Measurements from ENCODE around the gene DMWD.
A peak's percentile ranks its signal among the peaks of the same experiment; 100 is the strongest.

The DMWD gene

DNA sequence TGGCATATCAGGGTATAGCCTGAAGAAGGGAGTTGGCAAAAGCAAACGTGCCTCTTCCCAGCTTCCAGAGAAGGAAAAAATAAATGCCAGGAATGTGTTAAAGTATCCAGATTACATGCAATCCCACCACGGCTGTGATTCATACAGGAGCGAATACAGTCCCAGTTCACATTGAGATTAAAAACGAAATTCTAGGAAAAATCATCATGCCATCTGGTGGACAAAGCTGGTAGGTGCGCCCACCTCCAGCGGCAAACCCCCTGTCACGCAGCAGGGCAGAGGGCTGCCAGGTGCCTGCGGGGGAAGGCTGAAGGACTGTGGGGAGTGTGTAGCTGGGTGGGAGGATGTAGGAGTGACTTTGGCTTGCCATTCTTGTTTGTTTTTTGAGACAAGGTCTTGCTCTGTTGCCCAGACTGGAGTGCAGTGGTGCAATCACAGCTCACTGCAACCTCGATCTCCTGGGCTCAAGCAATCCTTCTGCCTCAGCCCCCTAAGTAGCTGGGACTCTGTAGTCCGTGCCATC is 6.4 kb upstream of the DMWD start:
- FAIRE-seq (peak; percentile 89), DNase-seq (ENCODE audit: insufficient read length, low spot score) (peak; percentile 70)
- TF ChIP-seq, protein P1, sequence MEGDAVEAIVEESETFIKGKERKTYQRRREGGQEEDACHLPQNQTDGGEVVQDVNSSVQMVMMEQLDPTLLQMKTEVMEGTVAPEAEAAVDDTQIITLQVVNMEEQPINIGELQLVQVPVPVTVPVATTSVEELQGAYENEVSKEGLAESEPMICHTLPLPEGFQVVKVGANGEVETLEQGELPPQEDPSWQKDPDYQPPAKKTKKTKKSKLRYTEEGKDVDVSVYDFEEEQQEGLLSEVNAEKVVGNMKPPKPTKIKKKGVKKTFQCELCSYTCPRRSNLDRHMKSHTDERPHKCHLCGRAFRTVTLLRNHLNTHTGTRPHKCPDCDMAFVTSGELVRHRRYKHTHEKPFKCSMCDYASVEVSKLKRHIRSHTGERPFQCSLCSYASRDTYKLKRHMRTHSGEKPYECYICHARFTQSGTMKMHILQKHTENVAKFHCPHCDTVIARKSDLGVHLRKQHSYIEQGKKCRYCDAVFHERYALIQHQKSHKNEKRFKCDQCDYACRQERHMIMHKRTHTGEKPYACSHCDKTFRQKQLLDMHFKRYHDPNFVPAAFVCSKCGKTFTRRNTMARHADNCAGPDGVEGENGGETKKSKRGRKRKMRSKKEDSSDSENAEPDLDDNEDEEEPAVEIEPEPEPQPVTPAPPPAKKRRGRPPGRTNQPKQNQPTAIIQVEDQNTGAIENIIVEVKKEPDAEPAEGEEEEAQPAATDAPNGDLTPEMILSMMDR (IDR thresholded peaks at IDR 0.05; ENCODE audit: insufficient read depth, missing control alignments): peak; percentile 72

DNA sequence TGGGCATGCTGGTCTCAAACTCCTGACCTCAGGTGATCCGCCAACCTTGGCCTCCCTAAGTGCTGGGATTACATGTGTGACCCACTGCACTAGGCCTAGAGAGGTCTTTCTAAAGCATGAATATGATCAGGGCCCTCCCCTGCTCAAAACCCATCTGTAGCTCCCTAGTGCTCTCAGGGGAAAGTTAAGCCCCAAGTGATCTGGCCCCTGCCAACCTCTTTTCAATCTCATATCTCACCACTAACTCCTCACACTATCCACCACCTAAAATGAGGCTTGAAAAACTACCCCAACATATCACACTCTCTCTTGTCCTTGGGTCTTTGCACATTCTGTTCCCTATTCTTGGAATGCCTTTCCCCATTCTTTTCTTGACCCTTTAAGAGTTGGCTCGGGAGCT is 2.0 kb upstream of the DMWD start:
- DNase-seq (ENCODE audit: insufficient read length, low spot score) (no peak), FAIRE-seq (no peak)
- TF ChIP-seq, protein P1 (IDR thresholded peaks at IDR 0.05; ENCODE audit: insufficient read depth, missing control alignments): no peak

DNA sequence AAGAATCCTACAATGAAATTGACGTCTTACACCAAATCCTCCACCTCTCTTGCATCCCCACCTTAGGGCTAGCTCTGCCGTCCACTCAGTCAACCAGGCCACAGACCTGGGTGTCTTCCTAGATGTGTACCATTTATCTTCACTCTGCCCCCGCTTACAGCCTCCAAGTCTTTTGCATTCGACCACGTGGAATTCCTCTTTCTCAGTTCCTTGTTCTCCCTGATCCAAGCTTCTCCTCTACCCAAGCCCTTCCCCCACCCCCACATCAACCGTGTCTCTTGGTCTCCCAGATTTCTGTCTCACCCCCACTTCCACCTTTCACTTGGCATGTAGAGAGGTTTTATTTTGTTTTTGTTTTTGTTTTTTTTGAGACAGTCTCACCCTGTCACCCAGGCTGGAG is 1.2 kb upstream of the DMWD start:
- DNase-seq (ENCODE audit: insufficient read length, low spot score): no peak
- TF ChIP-seq, protein P1 (IDR thresholded peaks at IDR 0.05; ENCODE audit: insufficient read depth, missing control alignments): no peak
- no peak for FAIRE-seq

DNA sequence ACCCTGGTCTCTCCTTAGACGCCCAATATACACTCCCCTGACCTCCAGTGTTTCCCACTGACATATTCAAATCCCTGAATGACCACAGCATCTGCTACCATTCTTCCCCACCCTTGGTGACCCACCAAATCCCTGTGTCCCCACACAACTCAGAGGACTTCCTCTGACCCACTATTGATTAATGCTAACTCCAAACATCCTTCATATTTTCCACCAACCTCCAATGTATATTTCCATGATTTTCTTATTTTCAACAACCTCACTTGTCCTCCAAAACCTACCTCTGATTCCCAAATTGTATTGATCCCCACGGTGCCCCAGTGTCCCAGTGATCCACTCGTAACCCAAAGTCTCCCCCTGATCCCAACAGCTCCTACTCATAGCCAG is 526 bp upstream of the DMWD start:
- DNase-seq (ENCODE audit: insufficient read length, low spot score): no peak
- TF ChIP-seq, protein P1 (IDR thresholded peaks at IDR 0.05; ENCODE audit: insufficient read depth, missing control alignments): no peak
- FAIRE-seq: no peak

DNA sequence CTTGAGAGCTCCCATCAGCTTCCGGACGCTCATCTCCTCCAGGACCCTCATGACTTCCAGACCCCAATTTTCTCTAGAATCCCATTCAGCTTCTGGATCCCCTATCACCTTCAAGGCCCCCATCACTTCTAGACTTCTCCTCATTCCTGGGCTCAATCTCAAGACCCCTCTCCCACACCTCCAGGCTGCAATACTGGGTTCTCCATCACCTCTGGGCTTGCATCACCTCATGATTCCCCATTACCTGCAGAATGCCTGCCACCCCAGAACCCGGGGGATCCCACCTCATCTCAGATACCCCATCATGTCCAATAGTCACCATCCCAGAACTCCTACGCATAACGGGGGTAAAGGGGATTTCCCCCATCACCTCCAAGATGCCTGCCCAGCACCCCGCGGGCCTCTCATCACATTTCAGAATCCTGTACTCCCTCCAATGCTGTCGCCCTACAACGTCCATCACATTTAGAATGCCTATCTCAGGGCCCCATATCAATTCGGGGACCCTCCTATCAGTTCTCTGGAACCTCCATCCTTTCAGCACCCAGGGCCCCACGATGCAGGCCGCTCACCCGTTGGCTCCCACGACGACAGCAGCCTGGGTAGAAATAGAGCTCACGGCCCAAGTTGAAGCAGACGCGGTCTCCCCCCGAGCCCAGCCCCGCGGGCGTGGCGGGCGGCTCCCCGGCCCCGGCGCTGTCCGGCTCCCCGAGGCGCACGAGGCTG is 738 bp downstream of the DMWD start:
- no peak for DNase-seq (ENCODE audit: insufficient read length, low spot score)
- TF ChIP-seq, protein P1 (IDR thresholded peaks at IDR 0.05; ENCODE audit: insufficient read depth, missing control alignments): no peak
- no peak for FAIRE-seq

DNA sequence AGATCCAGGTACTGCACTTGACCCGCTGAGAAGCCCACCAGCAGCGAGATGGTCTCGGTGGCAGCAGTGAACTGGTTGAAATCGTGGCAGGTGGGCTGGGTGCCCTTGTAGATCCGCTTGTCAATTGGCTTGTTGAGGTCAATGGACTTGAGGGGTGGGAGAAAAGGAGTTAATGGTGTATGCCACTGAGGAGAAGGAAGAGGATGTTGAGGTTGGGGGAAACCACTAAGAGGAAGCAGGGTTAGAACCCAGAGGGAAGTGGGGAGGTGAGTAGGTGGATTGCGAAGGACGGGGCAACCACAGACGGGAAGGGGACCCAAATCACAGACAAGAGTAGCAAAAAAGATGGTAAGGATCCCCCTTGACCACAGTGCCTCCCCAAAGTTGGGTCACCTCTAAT is 1.7 kb downstream of the DMWD start:
- FAIRE-seq (no peak), DNase-seq (ENCODE audit: insufficient read length, low spot score) (no peak)
- TF ChIP-seq, protein P1 (IDR thresholded peaks at IDR 0.05; ENCODE audit: insufficient read depth, missing control alignments): no peak

DNA sequence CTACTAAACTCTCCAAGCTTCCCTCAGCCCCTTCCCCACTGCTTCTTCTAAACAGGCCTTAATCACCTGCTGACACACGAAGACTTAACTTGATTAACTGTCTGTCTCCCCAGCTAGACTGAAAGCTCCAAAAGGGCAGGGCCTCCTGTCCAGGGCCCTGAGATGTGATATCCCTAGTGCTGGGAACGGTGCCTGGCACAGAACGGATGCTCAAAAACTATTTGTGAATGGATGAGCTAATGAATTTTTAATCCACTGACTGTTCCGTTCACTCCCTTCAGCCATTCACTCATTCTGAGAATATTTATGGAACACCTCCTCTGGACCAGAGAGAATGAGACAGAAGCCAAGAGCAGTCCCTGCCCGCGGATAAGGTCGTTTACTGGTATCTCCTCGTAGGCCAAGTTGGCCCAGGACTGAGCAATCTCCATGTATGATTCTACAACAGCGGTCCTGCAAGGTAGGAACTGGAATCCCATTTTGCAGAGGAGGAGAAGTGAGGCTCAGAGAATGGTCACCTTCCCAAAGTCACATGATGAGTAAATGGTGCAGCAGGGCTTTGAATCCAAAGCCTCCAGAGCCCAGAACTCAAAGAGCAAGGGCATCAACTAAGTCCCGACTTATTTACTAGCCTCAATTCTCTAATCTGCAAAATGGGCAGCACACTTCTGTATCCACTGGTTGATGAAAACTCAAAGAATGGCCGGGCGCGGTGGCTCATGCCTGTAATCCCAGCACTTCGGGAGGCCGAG is 3.4 kb downstream of the DMWD start:
- FAIRE-seq: no peak
- no peak for DNase-seq (ENCODE audit: insufficient read length, low spot score)
- TF ChIP-seq, protein P1 (IDR thresholded peaks at IDR 0.05; ENCODE audit: insufficient read depth, missing control alignments): no peak

Measured in D721Med (cell line).